Bronchial smooth muscle cell (primary cell): ENCODE measurements around the gene BCL2L13. TPM values are rescaled to one million over a fixed set of nuclear protein-coding genes. Genes with fewer than 3 reads are reported as not detected.

Experiments
- total RNA-seq: library from RNA; depleted of rRNA; stranded (reverse); fragments of >200 nt; gene quantifications from 2 replicates; pipeline ENCODE4 v1.2.1, GENCODE V29; 2014

Gene BCL2L13, protein sequence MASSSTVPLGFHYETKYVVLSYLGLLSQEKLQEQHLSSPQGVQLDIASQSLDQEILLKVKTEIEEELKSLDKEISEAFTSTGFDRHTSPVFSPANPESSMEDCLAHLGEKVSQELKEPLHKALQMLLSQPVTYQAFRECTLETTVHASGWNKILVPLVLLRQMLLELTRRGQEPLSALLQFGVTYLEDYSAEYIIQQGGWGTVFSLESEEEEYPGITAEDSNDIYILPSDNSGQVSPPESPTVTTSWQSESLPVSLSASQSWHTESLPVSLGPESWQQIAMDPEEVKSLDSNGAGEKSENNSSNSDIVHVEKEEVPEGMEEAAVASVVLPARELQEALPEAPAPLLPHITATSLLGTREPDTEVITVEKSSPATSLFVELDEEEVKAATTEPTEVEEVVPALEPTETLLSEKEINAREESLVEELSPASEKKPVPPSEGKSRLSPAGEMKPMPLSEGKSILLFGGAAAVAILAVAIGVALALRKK
- total RNA-seq = 32.1 and 42.6 TPM in 2 replicates

GRCh38 chr22:17638432-17639246 is at the start of gene BCL2L13:
Gene BCL2L13, plus strand, starts transcription at chr22:17638757. Its CDS starts 16,955 bp downstream, at chr22:17655712.

DNA sequence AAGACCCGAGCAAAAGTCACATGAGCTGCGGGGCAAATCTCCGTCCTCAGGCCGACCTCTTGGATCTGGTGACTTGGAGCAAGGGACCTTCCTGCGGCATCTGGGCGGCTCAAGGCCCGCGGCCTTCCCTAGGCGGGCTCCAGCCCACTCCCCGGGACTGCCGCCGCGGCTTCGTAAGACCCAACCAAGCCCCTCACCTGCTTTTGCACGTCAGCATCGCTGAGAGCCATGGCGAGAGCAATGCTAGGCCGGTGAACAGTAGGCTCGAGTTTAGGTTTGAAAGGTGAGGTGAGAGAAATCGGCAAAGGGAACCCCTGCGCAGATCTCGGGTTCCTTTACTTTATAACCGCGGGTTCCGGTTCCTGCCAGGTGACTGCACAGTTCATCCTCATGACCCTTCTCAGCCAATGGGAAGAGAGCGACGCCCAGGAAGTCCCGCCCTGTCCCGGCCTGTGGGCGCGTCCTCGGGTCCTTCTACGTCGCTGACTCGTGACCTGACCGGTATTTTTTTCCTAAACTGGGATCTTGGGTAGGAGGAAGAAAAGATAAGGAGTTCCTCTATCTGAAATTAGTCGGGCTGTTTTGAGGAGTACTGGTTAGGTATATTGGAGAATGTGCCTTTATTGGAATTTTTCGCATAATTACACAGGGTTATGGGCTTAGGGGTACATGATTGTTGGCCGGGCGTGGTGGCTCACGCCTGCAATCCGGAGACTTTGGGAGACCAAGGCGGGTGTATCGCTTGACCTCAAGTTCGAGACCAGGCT is 10.0 kb upstream of the BCL2L13 start, which contains the start of gene ATP6V1E1:
Gene ATP6V1E1, minus strand, starts transcription at position 344 of the 767 bp plus-strand sequence. Its CDS starts 114 bp downstream, at position 230.

GRCh38 chr22:17774206-17774925 is 135.8 kb downstream of the BCL2L13 start, which contains the start of gene BID:
Gene BID, minus strand, starts transcription at chr22:17774469. Its CDS starts 24,353 bp downstream, at chr22:17750116.

Other genes with a start within 250 kb of the BCL2L13 start
- gene SLC25A18, start 75.3 kb upstream of the BCL2L13 start, total RNA-seq = not detected in 2 replicates
- 108 and 141 TPM in 2 replicates for gene ATP6V1E1, start 10.0 kb upstream of the BCL2L13 start, total RNA-seq
- gene BID, start 135.7 kb downstream of the BCL2L13 start, total RNA-seq = 16.2 and 22.9 TPM in 2 replicates